Fibroblast of upper back skin (primary cell): ENCODE results near the gene SLC45A2.
"Not testable (repeated sequence)": the region's sequence is repeated elsewhere in the genome, so short reads cannot be mapped to it uniquely, and the experiment has no call there.

ENCODE experiments used
- DNase-seq: peaks from one replicate; pipeline ENCODE4 v3.0.0-alpha.2; 2013

The SLC45A2 gene

DNA sequence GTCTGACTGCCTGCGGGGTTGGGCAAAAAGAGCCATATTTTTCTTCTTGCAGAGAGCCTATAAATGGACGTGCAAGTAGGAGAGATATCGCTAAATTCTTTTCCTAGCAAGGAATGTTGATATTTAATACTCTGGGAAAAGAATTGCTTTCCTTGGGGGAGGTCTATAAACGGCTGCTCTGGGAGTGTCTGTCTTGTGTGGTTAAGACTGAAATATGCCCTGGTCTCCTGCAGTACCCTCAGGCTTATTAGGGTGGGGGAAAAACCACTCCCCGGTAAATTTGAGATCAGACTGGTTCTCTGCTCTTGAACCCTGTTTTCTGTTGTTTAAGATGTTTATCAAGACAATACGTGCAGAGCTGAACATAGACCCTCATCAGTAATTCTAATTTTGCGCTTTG lies 78.2 kb downstream of the SLC45A2 start:
- DNase-seq = not testable (repeated sequence)

GRCh38 chr5:33905381-33905780 lies 79.1 kb downstream of the SLC45A2 start:
- DNase-seq = no peak

DNA sequence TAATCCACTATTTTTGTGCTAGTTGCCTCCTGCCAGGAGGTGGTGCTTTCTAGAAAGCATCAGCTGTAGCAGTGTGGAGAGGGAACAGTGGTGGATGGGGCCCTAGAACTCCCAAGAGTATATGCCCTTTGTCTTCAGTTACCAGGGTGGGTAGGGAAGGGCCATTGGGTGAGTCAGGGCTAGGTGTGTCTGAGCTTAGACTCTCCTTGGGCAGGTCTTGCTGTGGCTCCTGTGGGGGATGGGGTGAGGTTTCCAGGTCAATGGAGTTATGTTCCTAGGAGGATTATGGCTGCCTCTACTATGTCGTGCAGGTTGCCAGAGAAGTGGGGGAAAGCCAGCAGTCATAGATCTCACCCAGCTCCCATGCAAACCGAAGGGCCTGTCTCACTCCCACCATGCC lies 81.4 kb downstream of the SLC45A2 start:
- no peak for DNase-seq

GRCh38 chr5:33901156-33901555 lies 83.3 kb downstream of the SLC45A2 start:
- DNase-seq = peak; percentile 52
